GM12891 (cell line): ENCODE results near the gene FYB2.

Source experiments
- POLR2A ChIP-seq: IDR thresholded peaks from 2 replicates; pipeline ENCODE4 v1.6.1; 2011; ENCODE audit warnings: low read depth, low read length, control low read depth
- POLR2AphosphoS5 ChIP-seq: IDR thresholded peaks from 2 replicates; pipeline ENCODE4 v1.6.1; 2011; ENCODE audit warnings: low read depth, low read length, control low read depth
- SPI1 ChIP-seq: IDR thresholded peaks from 2 replicates; pipeline ENCODE4 v1.6.1; 2011; ENCODE audit warnings: low read depth, low read length, control low read depth

DNA sequence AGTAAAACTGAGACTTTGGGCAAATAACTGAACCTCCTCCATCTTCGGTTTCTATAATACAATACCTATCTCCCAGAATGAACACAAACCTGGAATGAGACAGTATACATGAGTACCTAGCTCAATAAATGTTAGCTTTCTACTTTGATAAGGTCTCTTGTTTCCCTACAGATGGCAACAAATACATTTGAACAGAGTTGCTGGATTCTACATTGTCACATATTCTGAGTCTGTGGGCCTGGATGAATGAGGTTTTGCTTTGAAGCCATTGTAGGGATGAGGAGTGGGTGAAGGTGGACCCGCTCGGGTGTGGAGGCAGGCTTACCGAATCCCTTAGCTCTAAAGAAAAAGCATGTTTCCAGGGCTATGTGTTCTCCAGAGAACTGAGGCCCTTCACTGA lies 13.9 kb upstream of the FYB2 start:
- TF ChIP-seq SPI1 (no peak), POLR2A (no peak), POLR2AphosphoS5 (no peak)
